Keratinocyte (primary cell): Measurements from ENCODE around the gene HERC3. TPM values are rescaled to one million over a fixed set of nuclear protein-coding genes. Genes with fewer than 3 reads are reported as not detected.

ENCODE experiments used
- DNase-seq: peaks from one replicate; pipeline ENCODE4 v3.0.0-alpha.2; 2011; ENCODE audit warnings: low read depth, missing footprints, low spot score
- FAIRE-seq: peaks from 2 replicates; lab custom pipeline; 2011; peaks lifted over from hg19 to GRCh38; lab: Jason Lieb, UNC
- H2AFZ ChIP-seq: 2 replicates; pipeline ENCODE4 v1.6.0; 2012; ENCODE audit warnings: low read length, control low read depth, inconsistent platforms; ENCODE audit not compliant: control insufficient read depth
- H3K27ac ChIP-seq: 2 replicates; pipeline ENCODE4 v1.5.1; 2011; ENCODE audit warnings: low read length; ENCODE audit not compliant: control insufficient read depth, insufficient read depth
- H3K27me3 ChIP-seq: 3 replicates; pipeline ENCODE4 v1.6.0; 2011; ENCODE audit warnings: low read length; ENCODE audit not compliant: control insufficient read depth, insufficient read depth; ENCODE audit errors: extremely low read depth
- H3K36me3 ChIP-seq, 2 experiments: 2 replicates in 1 of 2; 3 replicates in 1 of 2; pipeline ENCODE4 v1.5.1; 2011; ENCODE audit warnings: low read length in 2 of 2, mild to moderate bottlenecking in 1 of 2; ENCODE audit not compliant: control insufficient read depth in 2 of 2, insufficient read depth in 2 of 2; ENCODE audit errors: extremely low read depth in 1 of 2
- H3K4me1 ChIP-seq: 3 replicates; pipeline ENCODE4 v1.5.1; 2011; ENCODE audit warnings: low read length; ENCODE audit not compliant: control insufficient read depth, insufficient read depth; ENCODE audit errors: extremely low read depth
- H3K4me2 ChIP-seq: 3 replicates; pipeline ENCODE4 v1.6.0; 2011; ENCODE audit warnings: low read depth, low read length; ENCODE audit not compliant: control insufficient read depth, insufficient read depth; ENCODE audit errors: extremely low read depth
- H3K4me3 ChIP-seq, 3 experiments: fragments of 200-600 bp in 1 of 3; sonication (generic) in 1 of 3; 2 replicates in 2 of 3; 3 replicates in 1 of 3; pipeline ENCODE4 v1.5.1; 2011 to 2016; ENCODE audit warnings: low read length in 3 of 3, mild to moderate bottlenecking in 3 of 3, control low read depth in 2 of 3, inconsistent platforms in 1 of 3, low read depth in 1 of 3, mixed read lengths in 1 of 3, mixed run types in 1 of 3, moderate library complexity in 1 of 3; ENCODE audit not compliant: control insufficient read depth in 2 of 3, insufficient read depth in 2 of 3; ENCODE audit errors: extremely low read depth in 1 of 3
- H3K79me2 ChIP-seq: 2 replicates; pipeline ENCODE4 v1.6.0; 2012; ENCODE audit warnings: low read length; ENCODE audit not compliant: control insufficient read depth, insufficient read depth
- H3K9ac ChIP-seq: 3 replicates; pipeline ENCODE4 v1.6.0; 2011; ENCODE audit warnings: low read length; ENCODE audit not compliant: control insufficient read depth, insufficient read depth; ENCODE audit errors: extremely low read depth
- H3K9me1 ChIP-seq: 3 replicates; pipeline ENCODE4 v1.6.0; 2011; ENCODE audit warnings: low read length; ENCODE audit not compliant: control insufficient read depth, insufficient read depth; ENCODE audit errors: extremely low read depth
- H3K9me3 ChIP-seq: 2 replicates; pipeline ENCODE4 v1.5.1; 2012; ENCODE audit warnings: low read depth, low read length; ENCODE audit not compliant: control insufficient read depth
- H4K20me1 ChIP-seq: 3 replicates; pipeline ENCODE4 v1.6.0; 2011; ENCODE audit warnings: low read length; ENCODE audit not compliant: control insufficient read depth, insufficient read depth; ENCODE audit errors: extremely low read depth
- EZH2 ChIP-seq: IDR thresholded peaks from one replicate; pipeline ENCODE4 v1.6.1; 2012; ENCODE audit warnings: inconsistent platforms, mild to moderate bottlenecking, low read length, moderate library complexity
- dilution Hi-C: fragments of 300-500 bp; cut with MboI; formaldehyde crosslinking; loops from one replicate; pipeline ENCODE4 v1.7.0; 2020; ENCODE audit warnings: low sequenced_read_pairs; ENCODE audit not compliant: extremely low pct_ligation_motif_present
- polyA plus RNA-seq, 5 experiments: library from polyadenylated mRNA; depleted of rRNA in 3 of 5; stranded (reverse) in 3 of 5; stranded (forward) in 1 of 5; unstranded in 1 of 5; fragments of >200 nt; gene quantifications; 1 replicate in 1 of 5; 2 replicates in 3 of 5; 3 replicates in 1 of 5; pipeline versions ENCODE4 v1.2.1 to v1.2.3, GENCODE V29; 2011 to 2012; ENCODE audit warnings: missing spikeins in 2 of 5, low read depth in 1 of 5, low replicate concordance in 1 of 5
- TF ChIP-seq, protein P1 (sequence below), 3 experiments: IDR thresholded peaks in 1 of 3; conservative IDR thresholded peaks in 1 of 3; optimal IDR thresholded peaks in 1 of 3; 2 replicates in 2 of 3; 3 replicates in 1 of 3; pipeline versions ENCODE3 to v1.5.1; 2011; ENCODE audit warnings: low read length in 3 of 3, mild to moderate bottlenecking in 3 of 3, moderate library complexity in 2 of 3, control low read depth in 1 of 3, inconsistent platforms in 1 of 3; ENCODE audit not compliant: insufficient read depth in 2 of 3; ENCODE audit errors: extremely low read depth in 1 of 3

HERC3 gene
- polyA plus RNA-seq, 1 donor (not counting 4 experiments of a cell fraction or from before 2014, with no cell fraction given) = 26.3 TPM

DNA sequence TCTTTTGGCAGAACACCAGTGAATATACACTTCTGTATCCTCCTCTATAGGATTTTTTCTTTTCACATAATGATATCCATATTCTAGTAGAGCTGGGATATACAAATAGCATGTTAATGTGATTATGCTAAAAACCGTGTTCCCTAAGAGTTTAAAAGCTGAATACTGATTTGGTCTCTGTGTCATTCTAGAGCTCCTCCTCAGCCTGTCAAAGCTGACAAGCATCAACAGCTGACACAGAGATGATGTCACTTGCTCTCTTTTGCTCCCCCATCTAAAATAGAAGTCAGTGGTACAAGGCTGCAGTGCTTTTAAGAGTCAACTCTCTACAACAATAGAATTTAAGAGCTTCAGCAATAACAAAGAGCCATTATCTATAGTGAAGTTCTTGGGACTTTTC is 17.1 kb upstream of the HERC3 start:
- Histone ChIP-seq H3K79me2 (no peaks in the 10 kb centered on the region), H3K27ac (no peak overlapping the region), H3K9ac (no peak overlapping the region), H4K20me1 (no peaks in the 10 kb centered on the region), H3K4me1 (no peaks in the 10 kb centered on the region), H2AFZ (no peak overlapping the region), H3K9me1 (no peaks in the 10 kb centered on the region), H3K4me2 (no peak overlapping the region), H3K9me3 (no peaks in the 10 kb centered on the region), H3K36me3 (no peaks in the 10 kb centered on the region), H3K27me3 (no peaks in the 10 kb centered on the region), H3K4me3 (no peak overlapping the region)
- TF ChIP-seq, protein P1, sequence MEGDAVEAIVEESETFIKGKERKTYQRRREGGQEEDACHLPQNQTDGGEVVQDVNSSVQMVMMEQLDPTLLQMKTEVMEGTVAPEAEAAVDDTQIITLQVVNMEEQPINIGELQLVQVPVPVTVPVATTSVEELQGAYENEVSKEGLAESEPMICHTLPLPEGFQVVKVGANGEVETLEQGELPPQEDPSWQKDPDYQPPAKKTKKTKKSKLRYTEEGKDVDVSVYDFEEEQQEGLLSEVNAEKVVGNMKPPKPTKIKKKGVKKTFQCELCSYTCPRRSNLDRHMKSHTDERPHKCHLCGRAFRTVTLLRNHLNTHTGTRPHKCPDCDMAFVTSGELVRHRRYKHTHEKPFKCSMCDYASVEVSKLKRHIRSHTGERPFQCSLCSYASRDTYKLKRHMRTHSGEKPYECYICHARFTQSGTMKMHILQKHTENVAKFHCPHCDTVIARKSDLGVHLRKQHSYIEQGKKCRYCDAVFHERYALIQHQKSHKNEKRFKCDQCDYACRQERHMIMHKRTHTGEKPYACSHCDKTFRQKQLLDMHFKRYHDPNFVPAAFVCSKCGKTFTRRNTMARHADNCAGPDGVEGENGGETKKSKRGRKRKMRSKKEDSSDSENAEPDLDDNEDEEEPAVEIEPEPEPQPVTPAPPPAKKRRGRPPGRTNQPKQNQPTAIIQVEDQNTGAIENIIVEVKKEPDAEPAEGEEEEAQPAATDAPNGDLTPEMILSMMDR (optimal IDR thresholded peaks at IDR 0.05 in 1 of 3, IDR thresholded peaks at IDR 0.05 in 1 of 3, conservative IDR thresholded peaks at IDR 0.05 in 1 of 3; ENCODE audit: extremely low read depth in 1 of 3, insufficient read depth in 2 of 3, low read length in 3 of 3) = no peak
- no peak for TF ChIP-seq EZH2
- dilution Hi-C loops = no loop called here
- DNase-seq (no peak), FAIRE-seq (no peak)

DNA sequence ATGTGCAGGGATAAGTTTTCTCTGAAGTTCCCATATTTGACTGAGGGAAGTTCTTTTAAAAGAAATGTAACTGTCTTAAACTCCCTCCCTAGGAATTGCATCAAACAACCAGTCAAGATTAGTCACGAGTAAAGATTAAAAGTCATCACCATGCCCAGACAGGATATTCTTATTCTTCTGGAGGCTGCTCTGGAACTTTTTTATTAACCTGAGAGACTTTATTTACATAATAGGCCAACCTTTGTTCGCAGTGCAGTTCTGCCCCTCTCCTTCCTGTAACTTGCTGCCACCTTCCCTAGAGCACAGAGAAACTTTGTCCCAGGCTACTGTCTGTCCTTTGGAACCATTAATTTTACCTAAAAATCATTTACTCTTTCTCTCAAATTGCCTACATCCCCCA is 9.8 kb upstream of the HERC3 start:
- no peak overlapping the region for H3K4me2 ChIP-seq
- no peak for TF ChIP-seq EZH2
- TF ChIP-seq, protein P1 (optimal IDR thresholded peaks at IDR 0.05 in 1 of 3, IDR thresholded peaks at IDR 0.05 in 1 of 3, conservative IDR thresholded peaks at IDR 0.05 in 1 of 3; ENCODE audit: extremely low read depth in 1 of 3, insufficient read depth in 2 of 3, low read length in 3 of 3) = no peak
- H3K9me1 ChIP-seq = no peaks in the 10 kb centered on the region
- H2AFZ ChIP-seq = no peak overlapping the region
- H3K4me1 ChIP-seq = peaks cover 9% of the 10 kb centered on the region
- no peaks in the 10 kb centered on the region for H4K20me1 ChIP-seq
- dilution Hi-C loops = no loop called here
- no peak overlapping the region for H3K9ac ChIP-seq
- H3K79me2 ChIP-seq = no peaks in the 10 kb centered on the region
- DNase-seq (no peak), FAIRE-seq (peak; percentile 67)
- H3K36me3 ChIP-seq = no peaks in the 10 kb centered on the region
- no peak overlapping the region for H3K27ac ChIP-seq
- no peaks in the 10 kb centered on the region for H3K27me3 ChIP-seq
- H3K9me3 ChIP-seq = no peaks in the 10 kb centered on the region
- no peak overlapping the region for H3K4me3 ChIP-seq
